Stimulated activated CD8-positive, alpha-beta memory T cell treated with anti-CD3 and anti-CD28 coated beads, Interleukin-7, amount 100 ng/mL, for 48 hours (primary cell): ENCODE data around the gene TPPP3.

Experiments
- DNase-seq, 2 donors: peaks; one replicate each; pipeline ENCODE4 v3.0.0-alpha.2; 2020; ENCODE audit warnings: low read depth in 1 of 2; ENCODE audit errors: extremely low read depth in 1 of 2

The TPPP3 gene

GRCh38 chr16:67393111-67393787, at the start of gene TPPP3:
TSS of gene TPPP3 (minus strand) at chr16:67393498. CDS start at chr16:67391111, 2,387 bp downstream.
- peak in 1 of 2 donors; percentile 32 for DNase-seq

GRCh38 chr16:67442581-67443255, 49.4 kb upstream of the TPPP3 start:
- no peak for DNase-seq

- no peak for DNase-seq
Observed at GRCh38 chr16:67441907-67442306, 48.6 kb upstream of the TPPP3 start.

GRCh38 chr16:67441271-67441753, 48.0 kb upstream of the TPPP3 start:
- no peak for DNase-seq

GRCh38 chr16:67438824-67439393, 45.6 kb upstream of the TPPP3 start:
- no peak for DNase-seq

GRCh38 chr16:67438098-67438791, 44.9 kb upstream of the TPPP3 start:
- no peak for DNase-seq

GRCh38 chr16:67437513-67437912, 44.2 kb upstream of the TPPP3 start:
- DNase-seq = no peak

GRCh38 chr16:67436640-67437193, 43.4 kb upstream of the TPPP3 start:
- DNase-seq = no peak

GRCh38 chr16:67435758-67436164, 42.5 kb upstream of the TPPP3 start:
- no peak for DNase-seq

- DNase-seq = no peak
Observed at GRCh38 chr16:67433131-67433719, 39.9 kb upstream of the TPPP3 start.

- DNase-seq = no peak
Observed at GRCh38 chr16:67432506-67432890, 39.2 kb upstream of the TPPP3 start.

GRCh38 chr16:67431775-67432505, 38.6 kb upstream of the TPPP3 start:
- no peak for DNase-seq

- no peak for DNase-seq
Observed at GRCh38 chr16:67430977-67431774, 37.9 kb upstream of the TPPP3 start, which contains the start of gene HSD11B2. TSS of gene HSD11B2 (plus strand) at chr16:67431121. CDS start at chr16:67431249, 128 bp downstream.

GRCh38 chr16:67430504-67430976, 37.2 kb upstream of the TPPP3 start:
- no peak for DNase-seq

- DNase-seq = no peak
Observed at GRCh38 chr16:67429799-67430503, 36.7 kb upstream of the TPPP3 start.

- no peak for DNase-seq
Observed at GRCh38 chr16:67429053-67429798, 35.9 kb upstream of the TPPP3 start.

- DNase-seq = peak in 1 of 2 donors; percentile 50
Observed at GRCh38 chr16:67428146-67428731, 34.9 kb upstream of the TPPP3 start.
